Kidney capillary endothelial cell (primary cell): ENCODE measurements around the gene ENPP5.

Experiments
- DNase-seq: peaks from one replicate; pipeline ENCODE4 v3.0.0-alpha.2; 2018; ENCODE audit warnings: low spot score

ENPP5 gene

DNA sequence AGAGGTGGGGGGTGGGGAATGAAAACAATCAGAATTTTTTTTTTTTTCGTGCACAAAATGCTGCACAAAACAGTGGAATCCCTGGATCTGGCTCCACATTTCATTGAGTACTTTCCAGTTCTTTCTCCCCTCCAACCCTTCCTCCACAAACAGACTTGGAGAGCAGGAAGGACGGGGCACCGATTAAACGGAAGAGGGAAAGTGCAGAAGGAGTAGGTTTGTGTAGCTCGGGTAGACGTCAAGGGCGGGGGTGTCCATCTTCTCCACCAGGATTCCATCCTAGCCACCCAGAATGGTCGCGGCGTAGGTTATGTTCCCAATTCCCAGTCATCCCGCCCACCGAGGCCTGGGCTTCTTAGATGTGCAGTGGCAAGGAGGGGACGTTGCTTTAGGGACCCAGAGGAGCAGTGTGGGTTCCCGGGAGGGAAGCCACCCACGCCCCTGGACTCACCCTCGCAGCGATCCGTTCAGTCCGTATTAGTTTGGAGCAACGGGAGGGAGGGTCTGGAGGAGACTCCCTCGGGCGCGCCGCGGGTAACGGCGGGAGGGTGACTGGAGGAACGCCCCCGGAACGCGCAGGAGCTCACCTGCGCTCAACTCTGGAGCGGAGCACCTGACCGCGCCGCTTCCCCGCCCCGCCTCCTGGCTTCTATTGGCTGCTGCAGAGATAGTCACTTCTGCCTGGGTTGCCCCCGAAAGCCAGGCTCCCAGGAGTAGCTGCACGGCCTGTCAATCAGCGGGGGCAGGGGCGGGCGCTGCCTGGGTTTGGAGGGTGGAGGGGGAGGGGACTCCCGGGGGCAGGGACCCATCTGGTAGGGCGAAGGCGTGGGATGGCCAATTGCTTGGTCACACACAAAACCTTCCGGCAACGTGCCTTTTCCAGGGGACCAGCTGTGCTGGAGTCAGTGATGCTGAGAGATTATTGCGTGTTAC is at the start of gene ENPP5:
ENPP5 (minus strand) TSS at position 624 of the 933 bp plus-strand sequence. CDS start 2,718 bp downstream, outside the sequence.
- DNase-seq, result no peak

DNA sequence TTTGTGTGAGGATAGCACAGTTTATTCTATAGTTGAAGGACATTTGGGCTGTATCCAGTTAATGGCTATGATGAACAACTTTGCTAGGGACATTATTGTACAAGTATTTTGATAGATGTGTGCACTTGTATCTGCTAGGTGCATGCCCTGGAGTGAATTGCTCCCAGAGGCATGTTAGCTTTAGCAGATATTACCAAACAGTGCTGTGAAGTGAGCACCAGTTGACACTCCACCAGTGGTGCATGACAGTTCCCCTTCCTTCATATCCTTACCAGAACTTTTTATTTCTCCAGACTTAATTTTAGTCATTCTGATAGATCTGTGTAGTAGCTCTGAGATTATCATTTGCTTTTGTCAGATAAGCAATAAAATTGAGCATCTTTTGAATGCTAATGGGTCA is 48.9 kb upstream of the ENPP5 start:
- no peak for DNase-seq

DNA sequence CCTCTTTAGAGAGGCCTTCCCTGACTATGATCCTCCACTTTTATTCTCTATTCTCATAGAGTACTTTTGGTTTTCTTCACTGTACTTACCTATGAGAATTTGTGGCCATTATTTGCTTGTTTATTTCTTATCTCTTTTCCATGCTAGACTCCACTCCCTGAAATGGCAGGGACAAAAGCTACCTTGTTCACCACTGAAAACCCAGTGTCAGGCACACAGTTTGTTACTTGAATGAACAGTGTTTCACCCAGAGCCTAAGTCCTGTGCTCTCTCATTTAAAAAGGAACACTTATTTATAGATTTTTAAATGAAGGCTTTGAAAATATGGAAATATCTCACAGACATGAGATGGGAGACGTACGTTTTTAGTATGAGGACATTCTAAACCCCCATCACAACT is 47.7 kb upstream of the ENPP5 start:
- DNase-seq, result no peak

- no peak for DNase-seq
These were observed 46.9 kb upstream of the ENPP5 start for GRCh38 chr6:46217671-46218131.

GRCh38 chr6:46216879-46217278 is 46.1 kb upstream of the ENPP5 start:
- no peak for DNase-seq

DNA sequence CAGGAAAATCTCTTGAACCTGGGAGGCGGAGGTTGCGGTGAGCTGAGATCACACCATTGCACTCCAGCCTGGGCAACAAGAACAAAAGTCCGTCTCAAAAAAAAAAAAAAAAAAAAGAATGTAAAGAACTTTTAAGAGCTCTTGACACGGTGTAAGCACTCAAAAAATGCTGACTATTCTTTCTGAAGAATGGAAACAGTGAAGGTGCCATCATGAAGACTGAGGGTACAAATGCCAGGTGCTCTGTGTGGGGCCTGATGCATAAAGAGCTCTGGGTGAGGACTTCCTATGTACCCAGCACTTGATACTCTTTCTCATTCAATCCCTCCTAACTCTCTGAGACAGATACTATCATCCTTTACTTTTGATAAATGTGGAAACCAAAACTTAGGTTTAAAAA is 45.0 kb upstream of the ENPP5 start:
- DNase-seq, result no peak

- DNase-seq, result no peak
These were observed 44.4 kb upstream of the ENPP5 start for GRCh38 chr6:46215213-46215612.

- DNase-seq, result no peak
These were observed 41.1 kb upstream of the ENPP5 start for GRCh38 chr6:46211917-46212316.

GRCh38 chr6:46210294-46210693 is 39.5 kb upstream of the ENPP5 start:
- DNase-seq, result no peak

DNA sequence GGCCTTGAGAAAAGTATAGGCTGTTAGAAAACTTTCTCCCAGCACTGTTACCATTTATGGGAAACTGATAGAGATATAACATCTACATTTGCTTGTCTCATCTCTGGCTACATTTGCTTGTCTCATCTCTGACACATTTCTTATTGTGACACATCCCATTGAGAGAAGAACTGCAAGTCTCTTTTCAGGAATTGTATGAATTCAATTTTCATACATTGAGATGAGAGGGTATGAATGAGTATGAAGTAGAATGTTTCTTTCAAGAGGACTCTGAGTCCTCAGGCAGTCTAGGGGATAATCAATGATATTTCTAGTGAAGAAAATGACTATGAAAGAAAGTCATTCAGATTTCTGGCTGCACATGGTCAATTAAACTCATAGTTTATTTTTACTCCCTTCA is 37.5 kb upstream of the ENPP5 start:
- DNase-seq, result no peak

DNA sequence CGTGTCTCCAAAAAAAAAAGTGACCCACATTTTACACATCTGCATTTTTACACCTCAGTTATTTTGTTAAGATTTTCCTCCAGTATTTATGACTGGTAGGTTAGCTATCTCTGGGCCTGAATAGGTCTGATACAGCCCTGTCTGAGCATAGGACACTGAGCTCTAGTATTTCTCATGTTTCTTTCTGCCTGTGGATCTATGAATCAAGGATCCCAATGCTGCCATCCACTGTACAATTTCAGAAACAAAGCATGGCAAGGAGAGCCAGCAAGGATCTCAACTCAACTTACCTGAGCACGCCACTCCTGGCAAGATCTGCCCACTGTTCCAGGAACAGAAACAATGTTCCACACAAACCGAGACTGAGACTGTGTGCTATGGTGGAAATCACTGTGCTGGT is 36.4 kb upstream of the ENPP5 start:
- no peak for DNase-seq

GRCh38 chr6:46204880-46205650 is 34.3 kb upstream of the ENPP5 start:
- DNase-seq, result no peak

- no peak for DNase-seq
These were observed 32.8 kb upstream of the ENPP5 start for GRCh38 chr6:46203391-46204177.

DNA sequence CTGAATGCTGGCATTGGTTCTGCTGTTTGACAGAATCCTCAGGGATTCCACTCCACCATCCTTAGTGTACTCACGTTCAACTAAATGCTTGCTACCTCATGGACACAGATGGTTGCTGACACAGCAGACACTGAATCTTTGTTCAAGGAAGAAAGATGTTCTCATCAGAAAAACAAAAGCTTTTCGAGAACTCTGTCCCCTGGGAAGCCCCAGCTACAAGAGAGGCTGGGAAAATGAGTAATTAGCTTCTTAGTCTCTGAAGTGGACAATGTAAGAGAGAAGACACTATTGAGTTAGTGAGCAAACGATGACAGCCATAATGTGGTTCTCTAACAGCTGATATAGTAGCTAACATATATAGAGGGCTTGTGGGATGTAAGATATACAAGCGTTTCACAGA is 30.9 kb upstream of the ENPP5 start:
- DNase-seq, result no peak

- DNase-seq, result no peak
These were observed 28.6 kb upstream of the ENPP5 start for GRCh38 chr6:46199387-46199786.

DNA sequence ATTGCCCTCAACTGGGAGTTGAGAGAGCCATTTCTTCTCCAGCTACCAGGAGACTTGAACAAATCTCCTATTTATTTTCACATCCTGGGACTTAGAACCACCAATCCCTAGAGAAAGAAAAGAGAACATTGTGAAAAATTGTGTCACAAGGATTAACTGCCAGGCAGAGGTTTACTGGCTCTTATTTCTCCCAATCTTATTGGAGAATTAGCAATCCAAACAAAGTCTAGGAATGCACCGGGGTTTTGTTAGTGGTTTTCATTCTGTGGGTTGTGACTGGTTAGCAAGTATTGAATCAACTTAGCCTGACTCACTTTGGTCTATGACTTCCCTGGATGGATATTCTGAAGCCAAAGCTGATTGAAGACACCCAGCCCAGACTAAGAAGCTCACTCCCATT is 21.2 kb upstream of the ENPP5 start:
- no peak for DNase-seq

DNA sequence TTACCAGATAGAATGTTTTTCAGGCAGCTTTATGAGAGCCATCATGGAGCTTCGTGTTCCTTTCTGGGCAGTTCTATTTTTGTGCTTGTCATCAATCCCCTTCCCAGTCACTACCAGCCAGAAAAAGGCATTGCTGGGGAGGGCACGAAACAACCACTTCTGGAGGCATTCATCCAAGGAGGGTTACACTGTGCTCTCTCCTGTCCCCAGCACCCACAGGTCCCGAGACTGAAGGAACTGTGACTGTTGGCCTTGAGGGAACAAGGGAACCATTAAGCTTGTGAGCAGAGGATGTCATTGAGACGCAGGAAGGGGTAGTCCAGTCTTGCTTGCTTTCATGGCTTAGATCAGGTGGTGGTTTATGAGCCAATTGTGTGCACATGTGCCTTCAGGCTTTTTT is 20.1 kb upstream of the ENPP5 start:
- DNase-seq, result no peak

DNA sequence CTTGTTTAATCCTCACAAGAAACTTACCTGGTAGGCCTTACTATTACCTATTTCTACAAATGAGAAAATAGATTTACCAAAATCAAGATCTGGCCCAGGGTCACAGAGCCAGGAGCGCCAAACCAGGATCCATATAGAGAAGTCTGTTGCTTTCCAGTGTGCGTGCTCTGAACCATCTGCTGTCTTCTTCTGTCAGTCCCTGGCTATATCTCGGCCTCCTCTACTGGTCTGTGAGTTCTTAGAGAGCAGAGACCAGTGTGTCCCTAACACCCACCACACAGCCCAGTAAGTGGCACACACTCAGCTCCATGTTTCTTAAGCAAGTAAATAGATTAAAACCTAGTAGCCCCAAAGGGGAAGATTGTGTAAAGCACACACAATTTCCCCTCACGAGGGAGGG is 18.9 kb upstream of the ENPP5 start:
- DNase-seq, result no peak

- no peak for DNase-seq
These were observed 15.8 kb upstream of the ENPP5 start for GRCh38 chr6:46186583-46186982.

DNA sequence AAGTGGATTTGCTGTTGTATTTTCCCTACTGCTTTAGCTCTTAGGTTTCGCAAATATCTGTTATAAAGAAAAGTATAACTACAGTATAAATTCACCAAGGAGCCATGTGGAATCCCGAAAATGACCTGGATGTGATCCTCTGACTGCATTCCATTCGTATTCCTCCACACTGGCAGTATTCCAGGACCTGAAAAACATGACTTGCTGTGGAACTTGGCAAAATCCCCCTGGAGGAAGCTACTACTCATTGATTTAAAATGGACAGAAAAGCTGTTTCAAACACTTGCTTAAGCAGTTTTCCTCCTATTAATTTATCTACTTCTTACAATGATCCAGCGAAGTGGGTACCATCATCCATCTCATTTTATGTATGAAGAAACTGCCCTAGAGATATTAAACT is 13.3 kb upstream of the ENPP5 start:
- DNase-seq, result peak; percentile 30

DNA sequence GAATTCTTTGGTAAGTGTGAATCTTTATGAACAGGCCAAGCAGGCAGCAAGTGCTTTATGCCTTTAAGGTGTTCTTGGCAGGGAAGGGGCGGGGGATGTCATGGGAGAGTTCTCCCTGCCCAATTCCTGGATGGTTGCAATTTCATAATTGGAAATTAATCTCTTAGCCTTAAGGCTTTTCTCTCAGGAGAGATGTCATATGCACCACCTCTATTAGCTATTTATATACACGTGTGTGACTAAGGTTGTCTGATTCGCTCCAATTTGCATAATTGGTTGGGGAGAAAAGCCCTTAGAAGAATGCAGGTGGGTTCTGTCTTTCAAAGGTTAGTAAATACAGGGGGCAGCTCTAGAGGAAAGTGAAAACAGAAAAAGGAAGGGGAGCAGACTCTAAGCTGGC is 5.2 kb upstream of the ENPP5 start:
- no peak for DNase-seq

- DNase-seq, result no peak
These were observed 4.7 kb upstream of the ENPP5 start for GRCh38 chr6:46175446-46175845.
